T-cell (primary cell): ENCODE results near the gene VDAC2. TPM values are rescaled to one million over a fixed set of nuclear protein-coding genes. Genes with fewer than 3 reads are reported as not detected.

Experiments used
- ATAC-seq, 4 experiments: fragments of 200-7000 bp in 3 of 4; fragments of 150-1000 bp in 1 of 4; cut with Tn5 transposase; replicated peaks in 1 of 4; 1 replicate in 3 of 4; 2 replicates in 1 of 4; pipeline ENCODE4 v1.10.0; 2021; ENCODE audit warnings: moderate library complexity in 3 of 4, mild to moderate bottlenecking in 2 of 4, moderate number of reproducible peaks in 1 of 4
- CTCF ChIA-PET, 2 donors: fragments of 300-600 bp; sonication (Branson Sonifier 250); formaldehyde crosslinking; loops; one replicate each; lab custom pipeline; 2022; ENCODE audit warnings: antibody characterized with exemption in 2 of 2; lab: Charles Lee
- POLR2A ChIA-PET, 2 donors: fragments of 300-600 bp; sonication (Branson Sonifier 250); formaldehyde crosslinking; loops; one replicate each; lab custom pipeline; 2022; ENCODE audit warnings: antibody characterized with exemption in 2 of 2; lab: Charles Lee
- DNase-seq, 35 experiments: peaks; one replicate each; pipeline versions ENCODE4 v3.0.0 to v3.0.0-alpha.2; 2013 to 2023
- H3K27ac ChIP-seq: one replicate; pipeline ENCODE4 v1.5.1; 2013; ENCODE audit warnings: low read length
- H3K27me3 ChIP-seq, 2 experiments: replicated peaks in 1 of 2; 1 replicate in 1 of 2; 2 replicates in 1 of 2; pipeline versions ENCODE4 v1.6.1 to v1.7.0; 2013; ENCODE audit warnings: low read length in 1 of 2, mixed read lengths in 1 of 2; ENCODE audit not compliant: control insufficient read depth in 2 of 2, insufficient read depth in 2 of 2; ENCODE audit errors: extremely low read depth in 1 of 2
- H3K36me3 ChIP-seq, 2 donors: 1 replicate in 1 of 2; 2 replicates in 1 of 2; pipeline versions ENCODE4 v1.6.1 to v1.7.0; 2013; ENCODE audit warnings: low read length in 1 of 2; ENCODE audit not compliant: control insufficient read depth in 2 of 2, insufficient read depth in 1 of 2; ENCODE audit errors: extremely low read depth in 1 of 2
- H3K4me1 ChIP-seq, 2 experiments: 1 replicate in 1 of 2; 2 replicates in 1 of 2; pipeline versions ENCODE4 v1.6.1 to v1.7.0; 2013; ENCODE audit warnings: low read length in 2 of 2, mixed read lengths in 1 of 2; ENCODE audit not compliant: insufficient read depth in 2 of 2, control insufficient read depth in 1 of 2; ENCODE audit errors: extremely low read depth in 1 of 2
- H3K4me3 ChIP-seq, 2 donors: 1 replicate in 1 of 2; 2 replicates in 1 of 2; pipeline versions ENCODE4 v1.5.1 to v1.7.0; 2013; ENCODE audit warnings: mild to moderate bottlenecking in 2 of 2, low read length in 1 of 2, moderate library complexity in 1 of 2; ENCODE audit not compliant: control insufficient read depth in 1 of 2; ENCODE audit errors: extremely low read depth in 1 of 2
- H3K9me3 ChIP-seq: 2 replicates; pipeline ENCODE4 v1.7.0; 2013
- H3K27ac Mint-ChIP-seq, 2 donors: one replicate each; pipeline ENCODE4 v1.8.0; 2020 to 2021; ENCODE audit warnings: mild to moderate bottlenecking in 2 of 2, mixed read lengths in 2 of 2
- H3K27me3 Mint-ChIP-seq, 2 donors: one replicate each; pipeline ENCODE4 v1.8.0; 2021 to 2022; ENCODE audit warnings: mixed read lengths in 2 of 2
- H3K36me3 Mint-ChIP-seq: one replicate; pipeline ENCODE4 v1.8.0; 2021; ENCODE audit warnings: mixed read lengths
- H3K4me1 Mint-ChIP-seq, 3 donors: one replicate each; pipeline ENCODE4 v1.8.0; 2020 to 2022; ENCODE audit warnings: mixed read lengths in 3 of 3, mild to moderate bottlenecking in 1 of 3
- H3K4me3 Mint-ChIP-seq, 3 donors: one replicate each; pipeline ENCODE4 v1.8.0; 2020 to 2022; ENCODE audit warnings: mild to moderate bottlenecking in 3 of 3, mixed read lengths in 3 of 3, moderate library complexity in 3 of 3
- H3K9me3 Mint-ChIP-seq, 3 donors: one replicate each; pipeline ENCODE4 v1.8.0; 2020 to 2022; ENCODE audit warnings: mixed read lengths in 3 of 3
- WGBS: methylation state at CpG from one replicate; pipeline ENCODE4 v1.1.5; 2013; ENCODE audit warnings: missing lambda C conversion rate; ENCODE audit not compliant: insufficient coverage; 5-methylcytosine and 5-hydroxymethylcytosine counted together
- total RNA-seq, 35 experiments: library from RNA in 6 of 35; stranded (reverse) in 6 of 35; fragments of 120-200 nt in 1 of 35; gene quantifications; one replicate each; pipeline versions ENCODE4 v1.2.1 to v1.2.4 and lab custom pipeline; 2013 to 2026

The VDAC2 gene
- total RNA-seq, 5 donors from 2014 or later (not counting 1 experiment from before 2014, with no cell fraction given) = 82.8 to 111 (median 86.8) TPM

GRCh38 chr10:75245354-75246250, 35.0 kb downstream of the VDAC2 start:
- H3K27ac ChIP-seq = no peak overlapping the region
- H3K9me3 ChIP-seq = no peaks in the 10 kb centered on the region
- WGBS = 76% methylated on average over 7 of the region's 10 CpGs
- Mint-ChIP-seq H3K27me3 (no peaks in the 10 kb centered on the region), H3K36me3 (no peaks in the 10 kb centered on the region), H3K4me1 (no peaks in the 10 kb centered on the region), H3K4me3 (no peak overlapping the region), H3K27ac (no peak overlapping the region), H3K9me3 (no peaks in the 10 kb centered on the region)
- peaks cover 0 to 15% of the 10 kb centered on the region in 2 experiments for H3K27me3 ChIP-seq
- DNase-seq (no peak), ATAC-seq (no peak)
- ChIA-PET POLR2A (no interaction called here), CTCF (no interaction called here)
- no peaks in the 10 kb centered on the region for H3K4me1 ChIP-seq
- H3K36me3 ChIP-seq = no peaks in the 10 kb centered on the region
- H3K4me3 ChIP-seq = no peak overlapping the region

GRCh38 chr10:75246506-75246905, 35.9 kb downstream of the VDAC2 start:
- Histone ChIP-seq H3K27ac (no peak overlapping the region), H3K9me3 (no peaks in the 10 kb centered on the region), H3K4me1 (no peaks in the 10 kb centered on the region), H3K4me3 (no peak overlapping the region), H3K36me3 (no peaks in the 10 kb centered on the region), H3K27me3 (peaks cover 0 to 18% of the 10 kb centered on the region in 2 experiments)
- DNase-seq (no peak), ATAC-seq (no peak)
- ChIA-PET POLR2A (no interaction called here), CTCF (no interaction called here)
- WGBS = 76% methylated on average over 2 of the region's 6 CpGs
- Mint-ChIP-seq H3K27me3 (no peaks in the 10 kb centered on the region), H3K36me3 (no peaks in the 10 kb centered on the region), H3K4me1 (no peaks in the 10 kb centered on the region), H3K27ac (no peak overlapping the region), H3K4me3 (no peak overlapping the region), H3K9me3 (no peaks in the 10 kb centered on the region)

GRCh38 chr10:75247797-75248196, 37.2 kb downstream of the VDAC2 start:
- no peak for DNase-seq
- Mint-ChIP-seq H3K27ac (no peak overlapping the region), H3K36me3 (peaks cover 3% of the 10 kb centered on the region), H3K4me1 (no peaks in the 10 kb centered on the region), H3K27me3 (no peaks in the 10 kb centered on the region), H3K9me3 (peaks cover 0 to 7% (median 3%) of the 10 kb centered on the region in 3 donors), H3K4me3 (no peak overlapping the region)
- Histone ChIP-seq H3K4me1 (no peaks in the 10 kb centered on the region), H3K36me3 (no peaks in the 10 kb centered on the region), H3K27me3 (peaks cover 0 to 18% of the 10 kb centered on the region in 2 experiments), H3K27ac (no peak overlapping the region), H3K9me3 (no peaks in the 10 kb centered on the region), H3K4me3 (no peak overlapping the region)
- ATAC-seq = no peak
- WGBS = 88% methylated on average over 5 of the region's 5 CpGs
- ChIA-PET POLR2A (no interaction called here), CTCF (interaction anchor here in 1 of 2 donors (0.5 kb wide), 1 partner anchor 85 kb away, joined by 5 read pairs; no protein-coding TSS in a partner anchor)

- H3K27me3 Mint-ChIP-seq = no peaks in the 10 kb centered on the region
- peaks cover 3% of the 10 kb centered on the region for H3K9me3 ChIP-seq
- WGBS = 100% methylated on average over 2 of the region's 3 CpGs
- ChIA-PET POLR2A (no interaction called here), CTCF (no interaction called here)
- DNase-seq (no peak), ATAC-seq (no peak)
- H3K4me1 ChIP-seq = no peaks in the 10 kb centered on the region
- no peak overlapping the region for H3K27ac Mint-ChIP-seq
- H3K4me1 Mint-ChIP-seq = no peaks in the 10 kb centered on the region
- H3K27me3 ChIP-seq = peaks cover 0 to 14% of the 10 kb centered on the region in 2 experiments
- no peak overlapping the region for H3K27ac ChIP-seq
- peaks cover 14% of the 10 kb centered on the region for H3K36me3 Mint-ChIP-seq
- no peak overlapping the region for H3K4me3 Mint-ChIP-seq
- H3K36me3 ChIP-seq = no peaks in the 10 kb centered on the region
- H3K4me3 ChIP-seq = no peak overlapping the region
- peaks cover 0 to 20% (median 16%) of the 10 kb centered on the region in 3 donors for H3K9me3 Mint-ChIP-seq
These were observed 40.3 kb downstream of the VDAC2 start for GRCh38 chr10:75250934-75251333.

GRCh38 chr10:75253281-75254220, 43.0 kb downstream of the VDAC2 start:
- H3K9me3 ChIP-seq = peaks cover 3% of the 10 kb centered on the region
- H3K27me3 ChIP-seq = peaks cover 0 to 10% of the 10 kb centered on the region in 2 experiments
- ChIA-PET CTCF (interaction anchor here in 1 of 2 donors (0.5 kb wide), 1 partner anchor 234 kb away, joined by 3 read pairs; no protein-coding TSS in a partner anchor), POLR2A (interaction anchor here in 1 of 2 donors (0.6 kb wide), 1 partner anchor 110 kb away, joined by 4 read pairs; no protein-coding TSS in a partner anchor)
- H3K27me3 Mint-ChIP-seq = peaks cover 0 to 2% of the 10 kb centered on the region in 2 donors
- H3K36me3 Mint-ChIP-seq = peaks cover 14% of the 10 kb centered on the region
- no peaks in the 10 kb centered on the region for H3K4me1 Mint-ChIP-seq
- H3K27ac Mint-ChIP-seq = no peak overlapping the region
- peaks cover 0 to 20% (median 16%) of the 10 kb centered on the region in 3 donors for H3K9me3 Mint-ChIP-seq
- no peaks in the 10 kb centered on the region for H3K4me1 ChIP-seq
- ATAC-seq (no peak), DNase-seq (no peak)
- WGBS = no CpG with 5 or more reads among the region's 1 CpG
- no peaks in the 10 kb centered on the region for H3K36me3 ChIP-seq
- H3K4me3 Mint-ChIP-seq = no peak overlapping the region
- H3K4me3 ChIP-seq = no peak overlapping the region
- H3K27ac ChIP-seq = no peak overlapping the region

- peaks cover 0 to 2% of the 10 kb centered on the region in 2 donors for H3K27me3 Mint-ChIP-seq
- ChIA-PET POLR2A (no interaction called here), CTCF (interaction anchor here in 1 of 2 donors (0.7 kb wide), 1 partner anchor 221 kb away, joined by 3 read pairs; no protein-coding TSS in a partner anchor)
- no peak for DNase-seq
- peaks cover 14% of the 10 kb centered on the region for H3K36me3 Mint-ChIP-seq
- no peaks in the 10 kb centered on the region for H3K4me1 Mint-ChIP-seq
- H3K9me3 Mint-ChIP-seq = peaks cover 0 to 20% (median 16%) of the 10 kb centered on the region in 3 donors
- Histone ChIP-seq H3K27me3 (peaks cover 0 to 5% of the 10 kb centered on the region in 2 experiments), H3K4me3 (no peak overlapping the region), H3K27ac (no peak overlapping the region), H3K36me3 (no peaks in the 10 kb centered on the region), H3K4me1 (no peaks in the 10 kb centered on the region), H3K9me3 (peaks cover 3% of the 10 kb centered on the region)
- no peak overlapping the region for H3K4me3 Mint-ChIP-seq
- no CpG with 5 or more reads among the region's 2 CpGs for WGBS
- no peak overlapping the region for H3K27ac Mint-ChIP-seq
- no peak for ATAC-seq
These were observed 44.1 kb downstream of the VDAC2 start for GRCh38 chr10:75254739-75255138.
